Fibroblast of pulmonary artery (primary cell): Measurements from ENCODE around the gene PRKAR1B.

Experiments used
- DNase-seq: peaks from one replicate; pipeline ENCODE4 v3.0.0-alpha.2; 2010; ENCODE audit warnings: low read depth
- H3K4me3 ChIP-seq: replicated peaks from 2 replicates; pipeline ENCODE4 v1.5.1; 2011; ENCODE audit warnings: low read depth, mild to moderate bottlenecking, control low read depth, low read length, moderate library complexity
- TF ChIP-seq, protein P1 (sequence below): IDR thresholded peaks from 2 replicates; pipeline ENCODE4 v1.5.1; 2011; ENCODE audit warnings: mild to moderate bottlenecking, control low read depth, low read length, inconsistent platforms; ENCODE audit errors: missing control alignments

The PRKAR1B gene

DNA sequence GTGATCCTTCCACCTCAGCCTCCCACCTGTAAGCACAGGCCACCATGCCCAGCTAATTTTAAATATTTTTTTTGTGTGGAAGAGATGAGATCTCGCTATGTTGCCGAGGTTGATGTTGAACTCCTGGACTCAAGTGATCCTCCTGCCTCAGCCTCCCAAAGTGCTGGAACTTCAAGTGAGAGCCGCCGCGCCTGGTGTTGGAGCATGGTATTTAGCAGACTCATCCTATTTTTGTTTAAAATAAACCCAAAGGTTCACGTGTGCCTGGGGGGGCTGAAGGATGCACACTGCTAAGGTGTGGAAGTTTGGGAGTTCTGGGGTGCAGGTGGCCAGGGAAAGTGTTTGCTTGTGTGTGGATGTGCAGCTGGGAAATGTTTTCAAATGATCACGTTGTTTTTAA lies 225.6 kb downstream of the PRKAR1B start:
- no peak for DNase-seq
- TF ChIP-seq, protein P1, sequence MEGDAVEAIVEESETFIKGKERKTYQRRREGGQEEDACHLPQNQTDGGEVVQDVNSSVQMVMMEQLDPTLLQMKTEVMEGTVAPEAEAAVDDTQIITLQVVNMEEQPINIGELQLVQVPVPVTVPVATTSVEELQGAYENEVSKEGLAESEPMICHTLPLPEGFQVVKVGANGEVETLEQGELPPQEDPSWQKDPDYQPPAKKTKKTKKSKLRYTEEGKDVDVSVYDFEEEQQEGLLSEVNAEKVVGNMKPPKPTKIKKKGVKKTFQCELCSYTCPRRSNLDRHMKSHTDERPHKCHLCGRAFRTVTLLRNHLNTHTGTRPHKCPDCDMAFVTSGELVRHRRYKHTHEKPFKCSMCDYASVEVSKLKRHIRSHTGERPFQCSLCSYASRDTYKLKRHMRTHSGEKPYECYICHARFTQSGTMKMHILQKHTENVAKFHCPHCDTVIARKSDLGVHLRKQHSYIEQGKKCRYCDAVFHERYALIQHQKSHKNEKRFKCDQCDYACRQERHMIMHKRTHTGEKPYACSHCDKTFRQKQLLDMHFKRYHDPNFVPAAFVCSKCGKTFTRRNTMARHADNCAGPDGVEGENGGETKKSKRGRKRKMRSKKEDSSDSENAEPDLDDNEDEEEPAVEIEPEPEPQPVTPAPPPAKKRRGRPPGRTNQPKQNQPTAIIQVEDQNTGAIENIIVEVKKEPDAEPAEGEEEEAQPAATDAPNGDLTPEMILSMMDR = no peak
- no peak overlapping the region for H3K4me3 ChIP-seq

DNA sequence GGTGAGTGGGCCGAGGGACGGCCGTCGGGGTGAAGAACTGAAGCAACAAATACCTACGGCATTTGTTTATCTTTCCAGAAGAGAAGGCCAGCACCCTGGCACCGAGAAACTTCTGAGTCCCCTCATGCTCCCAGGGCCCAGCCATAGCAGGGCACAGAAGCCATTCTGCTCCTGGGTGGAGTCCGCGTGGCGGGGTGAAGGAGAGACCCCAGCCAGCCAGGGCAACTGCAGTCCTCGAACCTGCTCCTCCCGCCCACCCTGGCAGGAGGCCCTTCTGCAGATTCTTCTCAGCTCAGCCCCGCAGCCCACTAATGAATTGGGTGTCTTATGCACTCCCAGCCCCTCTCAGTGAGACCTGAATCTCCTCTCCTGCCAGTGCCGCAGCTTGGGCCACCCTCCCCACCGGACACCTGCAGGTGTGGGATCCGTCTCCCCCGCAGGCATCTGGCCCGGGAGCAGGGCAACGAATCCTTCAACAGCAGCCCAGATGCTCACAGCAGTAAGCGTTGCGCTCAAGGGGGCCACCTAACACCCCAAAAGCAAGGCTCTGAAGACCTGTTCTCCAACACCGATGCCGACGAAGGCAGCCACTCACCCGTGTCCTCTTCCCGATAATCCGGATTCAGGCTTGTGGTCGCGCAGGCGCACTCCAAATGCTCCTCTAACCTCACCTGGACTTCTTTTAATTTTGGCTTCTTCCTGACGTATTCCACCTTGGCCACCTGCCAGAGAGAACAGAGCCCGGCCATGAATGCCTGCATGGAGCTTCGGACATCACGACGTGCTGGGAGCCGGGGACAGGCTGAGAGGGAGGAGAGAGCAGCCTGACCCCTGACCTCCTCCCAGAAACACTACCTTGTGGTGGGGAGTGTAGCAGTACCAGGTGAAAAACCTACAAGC lies 226.3 kb downstream of the PRKAR1B start:
- H3K4me3 ChIP-seq = no peak overlapping the region
- TF ChIP-seq, protein P1 = no peak
- no peak for DNase-seq

DNA sequence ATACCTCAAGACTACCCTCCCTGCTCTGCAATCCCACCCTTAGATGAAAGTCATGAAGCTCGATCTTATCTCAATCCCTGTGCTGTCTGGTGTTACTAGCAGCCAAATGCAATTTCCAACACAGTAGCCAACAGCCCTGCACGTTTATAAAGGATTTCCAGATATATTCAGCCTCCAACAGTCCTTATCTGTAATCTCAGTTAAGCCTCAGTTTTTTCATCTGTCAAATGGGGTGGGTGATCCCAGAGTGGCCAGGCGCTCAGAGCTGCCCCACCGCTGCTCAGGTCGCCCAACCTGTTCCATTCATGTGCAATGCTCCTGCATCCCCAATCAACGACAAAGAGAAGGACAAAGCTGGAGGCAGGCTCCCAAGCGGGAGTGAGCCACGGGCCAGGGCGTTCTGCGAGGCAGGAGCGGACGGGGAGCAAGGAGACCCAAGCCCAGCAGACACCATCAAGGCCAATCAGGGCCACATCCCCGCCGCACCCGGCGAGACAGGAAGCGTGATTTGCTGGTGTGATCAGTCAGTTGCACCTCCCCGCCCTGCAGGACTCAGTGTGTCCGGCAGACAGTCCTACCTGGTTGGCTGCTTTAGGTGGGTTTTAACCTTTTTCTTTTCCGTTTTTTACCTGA lies 227.1 kb downstream of the PRKAR1B start:
- H3K4me3 ChIP-seq = no peak overlapping the region
- TF ChIP-seq, protein P1 = no peak
- DNase-seq = no peak
